ENCODE measurements around the gene PASK. TPM values are rescaled to one million over a fixed set of nuclear protein-coding genes. Genes with fewer than 3 reads are reported as not detected.

The PASK gene
- total RNA-seq, 1 donor from 2014 or later = 16.9 TPM

DNA sequence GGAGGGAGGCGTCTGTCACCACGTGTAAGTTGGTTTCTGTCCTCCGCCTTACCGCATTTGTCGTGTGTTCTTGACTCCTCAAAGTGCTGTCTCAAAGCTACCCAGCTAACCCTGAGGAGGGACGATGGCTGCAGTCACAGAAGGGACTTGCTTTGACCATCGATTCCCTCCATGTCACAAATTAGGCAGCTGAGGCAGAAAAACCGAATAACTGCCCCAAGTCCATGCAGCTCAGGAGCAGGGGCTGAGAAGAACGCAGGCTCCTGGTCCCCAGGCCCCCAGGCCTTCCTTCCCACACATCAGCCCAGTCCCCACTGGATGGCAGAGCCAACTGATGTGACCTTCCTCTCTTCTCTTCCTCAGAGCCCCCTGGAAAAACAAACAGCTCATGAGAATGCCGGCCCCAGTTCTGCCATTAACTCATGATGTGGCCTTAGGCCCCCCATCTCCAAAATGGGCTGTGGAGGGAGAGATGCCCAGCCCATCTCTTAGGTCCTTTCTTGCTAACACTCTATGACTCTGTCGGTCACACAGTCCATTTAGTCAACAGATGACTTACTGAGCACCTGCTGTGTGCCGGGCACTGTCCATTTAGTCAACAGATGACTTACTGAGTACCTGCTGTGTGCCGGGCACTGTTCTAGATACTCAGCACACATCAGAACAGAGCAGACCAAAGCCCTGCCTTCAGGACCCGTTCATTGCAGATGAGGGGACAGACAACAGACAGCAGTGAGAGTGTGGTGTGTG, 66.8 kb downstream of the PASK start:
- DNase-seq (ENCODE audit: low spot score) = no peak

DNA sequence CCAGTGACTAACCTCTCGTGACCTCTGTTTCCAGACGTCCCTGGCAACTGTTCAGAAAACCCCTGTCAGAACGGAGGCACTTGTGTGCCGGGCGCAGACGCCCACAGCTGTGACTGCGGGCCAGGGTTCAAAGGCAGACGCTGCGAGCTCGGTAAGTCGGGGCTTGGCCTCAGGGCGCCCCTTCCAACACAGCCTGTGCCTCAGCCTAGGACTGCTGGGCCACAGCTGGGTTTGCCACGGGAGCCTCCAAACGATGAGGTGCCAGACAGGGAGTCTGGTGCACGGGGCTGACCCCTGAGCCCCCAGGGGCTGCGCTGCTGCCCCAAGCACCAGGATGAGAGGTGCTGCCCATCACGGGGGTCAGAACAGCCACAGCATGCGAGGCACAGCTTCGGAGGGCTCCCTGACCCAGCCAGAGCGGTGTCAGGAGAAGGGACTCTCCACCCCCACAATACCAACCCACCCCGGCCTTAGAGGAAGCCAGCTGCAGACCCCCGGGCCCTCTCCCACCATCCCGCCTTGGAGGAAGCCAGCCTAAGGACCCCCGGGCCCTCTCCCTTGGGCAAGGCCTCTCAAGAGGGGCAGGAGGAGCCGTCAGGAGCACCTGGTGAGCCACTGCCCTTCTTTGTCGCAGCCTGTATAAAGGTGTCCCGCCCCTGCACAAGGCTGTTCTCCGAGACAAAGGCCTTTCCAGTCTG, 67.5 kb downstream of the PASK start:
- DNase-seq (ENCODE audit: low spot score) = no peak

DNA sequence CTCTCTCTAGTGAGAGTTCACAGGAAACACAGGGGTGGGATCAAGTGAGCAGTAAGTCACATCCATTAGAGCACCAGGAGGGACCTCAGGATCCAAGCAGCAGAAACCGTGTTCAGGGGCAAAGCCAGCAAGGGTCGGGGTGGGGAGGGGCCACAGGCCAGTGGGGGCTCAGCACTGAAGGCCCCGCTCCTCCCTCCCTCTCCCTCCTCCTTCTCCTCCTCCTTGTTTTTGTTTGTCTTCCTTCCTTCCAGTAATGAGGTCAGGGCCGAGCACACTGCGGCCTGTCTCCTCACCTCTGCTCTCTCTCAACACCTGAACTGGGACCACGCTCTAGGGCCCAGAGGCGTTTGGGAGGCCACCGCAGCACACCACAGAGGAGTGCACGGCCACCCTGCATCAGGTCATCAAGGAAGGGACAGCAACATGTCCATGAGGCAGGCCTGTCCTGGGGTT, 68.1 kb downstream of the PASK start:
- no peak for DNase-seq (ENCODE audit: low spot score)

DNA sequence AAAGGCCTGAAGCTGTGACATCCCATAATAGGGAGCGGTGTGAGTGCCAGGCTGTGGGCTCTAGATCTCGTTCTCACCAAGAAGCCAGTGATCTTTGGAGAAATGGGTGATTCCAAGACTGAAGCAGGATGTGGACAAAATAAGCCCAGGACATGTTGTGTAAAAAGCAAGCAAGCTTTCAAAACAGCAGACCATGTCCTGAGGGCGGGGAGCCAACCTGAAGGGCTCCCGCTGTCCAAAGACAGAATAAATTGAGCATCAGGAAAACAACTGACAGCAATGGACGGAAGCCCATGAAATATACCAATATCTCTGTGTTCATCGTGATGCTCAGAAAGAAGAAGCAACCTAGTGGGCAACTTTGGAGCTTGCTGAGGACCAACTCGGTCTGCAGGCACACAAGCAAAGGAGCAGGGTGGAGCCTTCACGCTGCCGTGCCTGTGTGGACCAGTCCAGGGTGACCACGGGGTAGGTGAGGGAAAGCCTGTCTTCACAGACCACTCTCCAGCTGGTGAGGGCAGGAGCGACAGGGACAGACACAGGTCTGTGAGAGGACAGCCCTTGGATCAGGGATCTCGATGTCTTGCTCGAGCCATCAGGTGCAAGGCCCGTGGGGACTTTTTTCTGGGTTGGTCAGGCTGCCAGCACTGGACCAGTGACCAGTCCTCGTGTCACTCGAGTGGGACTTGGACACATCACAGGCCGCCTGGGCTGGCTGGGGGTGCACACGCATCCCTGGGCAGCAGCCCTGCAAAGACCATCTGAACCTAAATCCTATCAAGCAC, 68.7 kb downstream of the PASK start:
- no peak for DNase-seq (ENCODE audit: low spot score)

DNA sequence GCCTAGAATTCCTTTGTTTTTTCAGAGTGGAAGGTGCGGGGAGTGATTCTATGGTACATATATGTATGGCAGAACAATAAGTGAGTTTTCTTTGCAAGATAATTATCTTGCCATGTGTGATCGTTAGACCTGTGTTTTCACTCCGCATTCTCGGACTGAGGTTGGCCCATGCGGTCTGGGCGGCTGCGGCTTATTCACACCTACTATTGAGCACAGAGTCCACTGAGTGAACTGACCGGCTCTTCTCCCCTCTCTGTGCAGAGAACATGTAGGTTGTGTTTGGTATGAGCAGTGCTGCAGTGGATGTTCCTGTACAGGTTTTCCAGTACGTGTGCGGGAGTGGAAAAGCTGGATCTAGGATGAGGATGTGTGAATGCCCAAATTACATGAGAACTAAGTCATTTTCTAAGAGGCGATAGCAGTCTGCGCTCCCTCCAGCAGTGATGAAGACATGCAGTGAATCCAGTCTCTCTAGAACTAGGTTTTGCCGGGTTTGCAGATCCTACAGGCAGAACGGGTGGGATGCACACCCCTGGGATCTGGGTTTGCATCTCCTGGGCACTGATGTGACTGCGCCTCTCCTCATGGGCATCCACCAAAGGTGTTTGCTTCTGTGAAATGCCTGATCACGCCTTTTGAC, 74.3 kb downstream of the PASK start:
- DNase-seq (ENCODE audit: low spot score) = no peak

DNA sequence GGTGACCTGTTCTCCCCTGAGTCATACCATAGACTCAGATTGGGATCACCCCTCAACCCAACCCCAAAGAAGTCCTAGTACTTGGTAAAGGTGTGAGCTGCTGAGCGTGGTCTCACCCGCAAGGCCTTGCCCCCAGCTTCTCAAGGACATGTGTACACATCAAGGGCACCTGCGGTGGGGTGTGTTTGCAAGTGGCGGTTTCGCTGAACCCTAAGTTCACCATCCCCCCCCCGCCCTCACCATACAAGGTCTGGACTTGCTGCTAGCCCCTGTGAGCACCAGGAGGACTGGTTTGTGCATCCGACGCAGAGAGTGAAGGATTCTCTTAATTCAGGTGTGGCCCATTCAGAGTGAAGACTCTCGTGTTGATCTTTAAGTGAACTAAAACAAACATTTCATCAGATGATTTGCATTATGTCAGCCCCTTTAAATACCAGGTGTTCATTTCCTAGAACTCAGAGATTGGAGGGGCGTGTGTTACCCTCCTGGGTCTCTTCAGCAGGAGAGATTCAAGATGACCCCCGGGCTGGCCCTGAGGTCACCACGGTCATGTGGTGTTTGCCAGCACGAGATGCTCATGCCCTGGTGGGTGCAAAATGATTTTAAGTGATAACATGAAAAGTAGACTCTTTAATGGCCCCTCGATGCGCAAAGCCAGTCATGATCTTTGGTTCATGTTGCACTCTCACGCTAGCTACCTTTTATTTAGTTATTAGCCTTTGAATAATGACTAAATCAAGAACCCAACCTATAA, 75.0 kb downstream of the PASK start:
- DNase-seq (ENCODE audit: low spot score) = no peak

DNA sequence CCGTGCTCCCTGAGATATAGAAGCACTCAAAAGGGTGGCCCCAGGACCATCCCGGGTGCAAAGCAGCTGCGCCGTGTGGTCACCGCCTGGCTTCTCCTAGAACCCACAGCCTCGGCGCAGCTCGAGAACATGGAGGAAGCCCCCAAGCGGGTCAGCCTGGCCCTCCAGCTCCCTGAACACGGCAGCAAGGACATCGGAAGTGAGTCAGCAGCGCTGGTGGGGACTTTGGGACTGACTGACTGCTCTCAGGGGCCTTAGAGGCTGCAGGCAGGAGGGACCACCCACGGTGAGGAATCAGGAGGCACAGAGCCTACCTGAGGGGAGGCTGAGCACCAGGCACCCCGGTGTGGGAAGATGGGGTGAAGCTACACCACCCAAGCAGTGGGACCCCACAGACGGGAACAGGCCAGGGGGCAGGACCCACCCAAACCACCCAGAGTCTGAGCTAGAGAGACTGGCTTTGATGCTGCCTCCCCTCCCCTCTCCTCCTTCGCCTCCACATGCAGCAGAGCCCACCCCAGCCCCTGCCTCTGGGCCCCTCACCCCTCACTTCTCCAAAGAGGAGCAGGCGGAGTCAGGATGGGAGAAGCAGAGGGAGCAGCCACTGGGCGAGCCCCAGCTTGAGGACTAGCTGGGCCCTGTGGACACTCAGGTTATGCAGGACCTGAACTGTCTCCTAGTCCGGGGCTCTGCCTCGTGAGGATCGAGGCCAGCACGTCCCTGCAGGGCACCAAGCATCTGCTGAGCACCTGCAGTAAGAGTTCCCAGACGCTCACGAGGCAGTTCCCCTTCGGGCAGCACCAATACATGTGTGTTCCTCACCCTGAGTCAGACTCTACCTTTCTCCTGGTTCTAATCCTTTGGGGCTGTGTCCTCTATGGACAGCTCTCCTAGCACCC, 75.9 kb downstream of the PASK start:
- DNase-seq (ENCODE audit: low spot score) = no peak

DNA sequence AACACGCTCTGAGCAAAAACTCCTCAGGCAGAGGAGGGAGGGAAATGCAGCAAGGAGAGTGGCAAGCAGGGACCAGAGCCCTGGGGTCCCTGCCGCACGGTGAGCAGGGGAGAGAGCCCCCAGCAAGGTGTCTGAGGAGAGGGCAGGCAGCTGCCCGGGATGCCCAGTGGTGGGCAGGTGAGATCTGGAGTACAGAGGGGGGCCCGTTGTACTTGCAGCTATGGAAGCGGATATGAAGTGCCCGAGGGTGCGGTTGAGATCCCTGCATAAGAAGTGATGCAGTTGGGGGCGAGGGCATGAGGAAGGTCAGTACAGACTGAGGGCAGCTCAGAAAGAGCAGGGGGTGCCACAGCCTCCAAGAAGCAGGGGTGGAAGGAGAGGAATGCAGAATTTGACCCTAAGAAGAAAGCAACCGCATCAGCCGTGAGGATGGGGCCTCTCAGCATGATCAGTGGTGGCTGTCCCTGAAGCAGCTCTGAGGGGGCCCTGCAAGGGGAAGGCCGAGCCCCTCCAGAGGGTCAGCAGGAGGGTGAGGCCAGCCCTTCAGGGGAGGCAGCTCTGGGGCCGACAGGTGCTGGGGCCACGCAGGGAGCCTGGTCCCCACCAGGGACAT, 76.6 kb downstream of the PASK start:
- no peak for DNase-seq (ENCODE audit: low spot score)

DNA sequence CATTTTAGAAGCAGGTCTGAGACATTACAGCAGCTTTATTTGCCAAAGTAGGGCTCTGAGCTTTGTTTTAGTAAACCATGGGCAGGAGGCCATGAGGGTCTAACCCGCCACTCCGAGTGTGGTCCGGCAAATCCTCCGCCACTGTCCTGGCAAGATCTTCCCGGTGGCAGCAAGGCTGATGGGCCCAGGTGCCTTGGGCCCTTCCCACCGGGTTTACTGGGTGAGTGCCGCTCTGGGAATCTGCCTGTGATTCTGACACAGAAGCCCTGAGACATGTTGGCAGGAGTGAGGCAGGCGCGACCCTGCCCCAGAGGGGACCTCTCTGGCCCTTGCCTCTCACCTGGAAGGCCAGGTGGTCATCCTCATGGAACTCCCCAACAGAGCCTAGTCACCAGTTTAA, 77.1 kb downstream of the PASK start:
- no peak for DNase-seq (ENCODE audit: low spot score)

DNA sequence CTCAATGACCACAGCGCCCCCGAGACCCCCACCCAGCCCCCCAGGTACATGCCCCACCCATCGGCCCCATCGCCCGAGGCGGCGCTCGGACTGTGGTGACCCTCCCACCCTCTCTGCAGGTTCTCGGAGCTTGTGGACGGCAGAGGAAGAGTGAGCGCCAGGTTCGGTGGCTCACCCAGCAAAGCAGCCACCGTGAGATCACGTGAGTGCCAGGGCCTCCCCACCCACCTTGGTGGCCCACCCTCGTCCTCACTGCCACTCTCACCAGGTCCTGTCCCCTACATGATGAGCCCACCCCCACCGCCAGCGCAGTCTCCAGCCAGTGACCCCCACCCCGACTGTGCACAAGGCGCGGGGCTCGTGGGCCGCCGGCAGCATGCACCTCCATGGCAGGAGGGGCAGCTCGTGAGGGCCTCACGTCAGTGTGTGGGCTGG, 77.6 kb downstream of the PASK start:
- DNase-seq (ENCODE audit: low spot score) = no peak

DNA sequence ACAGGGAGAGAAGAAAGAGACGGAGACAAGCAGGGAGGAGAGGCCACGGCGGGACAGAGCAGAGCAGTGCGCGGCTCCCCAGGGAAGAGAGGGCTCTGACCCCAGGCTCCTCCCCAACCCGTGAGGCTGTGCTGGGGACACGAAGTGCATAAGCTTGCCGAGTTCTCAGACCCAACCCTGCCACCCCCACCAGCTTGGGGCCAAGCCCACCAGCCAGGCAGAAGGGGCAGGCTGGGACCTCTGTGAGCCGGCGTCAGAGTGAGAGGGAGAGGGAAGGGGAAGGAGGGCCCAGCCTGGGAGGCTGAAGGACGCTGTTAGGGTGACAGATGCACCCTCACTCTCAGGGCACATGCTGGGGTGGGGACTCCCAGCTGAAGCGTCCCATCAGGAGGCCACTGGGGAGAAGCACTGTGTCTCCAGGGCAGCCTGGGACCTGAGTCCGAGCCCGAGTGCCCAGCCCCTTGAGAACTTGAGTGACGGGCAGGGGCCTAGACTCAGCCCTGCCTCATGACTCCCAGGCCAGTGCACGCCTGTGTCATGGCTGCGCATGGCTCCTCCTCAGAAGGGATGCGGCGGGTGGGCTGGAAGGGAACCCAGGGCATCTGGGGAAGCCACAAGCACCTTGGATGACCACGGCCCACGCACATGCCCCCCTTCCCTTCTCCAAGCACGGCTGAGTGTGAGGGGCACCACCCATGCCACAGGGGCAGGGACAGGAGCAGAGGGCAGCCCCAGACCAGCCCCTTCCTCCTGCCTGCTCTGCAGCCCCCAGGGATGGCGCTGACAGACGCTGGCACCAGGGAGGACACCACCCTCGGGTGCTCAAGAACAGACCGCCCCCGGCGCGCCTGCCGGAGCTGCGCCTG, 78.2 kb downstream of the PASK start:
- DNase-seq (ENCODE audit: low spot score) = no peak

DNA sequence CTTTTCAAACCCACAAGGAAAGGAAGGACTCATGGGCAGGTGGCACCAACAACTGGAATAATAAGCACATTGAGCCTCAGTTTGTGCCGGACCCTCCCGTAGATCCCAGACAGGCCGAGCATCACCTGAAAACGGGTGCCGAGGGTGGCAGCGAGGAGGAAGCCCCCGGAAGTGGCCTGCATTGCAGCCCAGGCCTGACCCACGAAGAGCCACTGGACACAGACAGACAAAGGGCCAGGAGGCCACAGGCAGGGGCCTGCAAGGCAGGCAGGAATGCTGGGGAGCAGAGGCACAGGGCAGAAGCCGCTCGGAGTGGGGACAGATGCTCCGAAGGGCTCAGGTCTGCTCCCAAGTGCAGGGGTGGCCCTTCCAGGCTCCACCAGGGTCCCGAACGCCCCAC, 78.9 kb downstream of the PASK start:
- DNase-seq (ENCODE audit: low spot score) = no peak

DNA sequence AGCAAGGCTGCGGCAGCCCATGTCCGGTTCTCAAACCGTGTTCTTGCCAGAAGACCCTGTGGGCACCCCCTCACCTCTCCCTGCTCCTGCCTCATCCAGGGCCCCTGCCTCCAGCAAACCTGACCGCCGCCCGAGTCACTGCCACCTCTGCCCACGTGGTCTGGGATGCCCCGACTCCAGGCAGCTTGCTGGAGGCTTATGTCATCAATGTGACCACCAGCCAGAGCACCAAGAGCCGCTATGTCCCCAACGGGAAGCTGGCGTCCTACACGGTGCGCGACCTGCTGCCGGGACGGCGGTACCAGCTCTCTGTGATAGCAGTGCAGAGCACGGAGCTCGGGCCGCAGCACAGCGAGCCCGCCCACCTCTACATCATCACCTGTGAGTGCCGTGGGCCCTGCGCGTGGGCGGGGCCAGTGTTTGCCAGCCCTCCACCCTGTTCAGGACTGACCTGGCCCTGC, 79.4 kb downstream of the PASK start:
- DNase-seq (ENCODE audit: low spot score) = no peak

DNA sequence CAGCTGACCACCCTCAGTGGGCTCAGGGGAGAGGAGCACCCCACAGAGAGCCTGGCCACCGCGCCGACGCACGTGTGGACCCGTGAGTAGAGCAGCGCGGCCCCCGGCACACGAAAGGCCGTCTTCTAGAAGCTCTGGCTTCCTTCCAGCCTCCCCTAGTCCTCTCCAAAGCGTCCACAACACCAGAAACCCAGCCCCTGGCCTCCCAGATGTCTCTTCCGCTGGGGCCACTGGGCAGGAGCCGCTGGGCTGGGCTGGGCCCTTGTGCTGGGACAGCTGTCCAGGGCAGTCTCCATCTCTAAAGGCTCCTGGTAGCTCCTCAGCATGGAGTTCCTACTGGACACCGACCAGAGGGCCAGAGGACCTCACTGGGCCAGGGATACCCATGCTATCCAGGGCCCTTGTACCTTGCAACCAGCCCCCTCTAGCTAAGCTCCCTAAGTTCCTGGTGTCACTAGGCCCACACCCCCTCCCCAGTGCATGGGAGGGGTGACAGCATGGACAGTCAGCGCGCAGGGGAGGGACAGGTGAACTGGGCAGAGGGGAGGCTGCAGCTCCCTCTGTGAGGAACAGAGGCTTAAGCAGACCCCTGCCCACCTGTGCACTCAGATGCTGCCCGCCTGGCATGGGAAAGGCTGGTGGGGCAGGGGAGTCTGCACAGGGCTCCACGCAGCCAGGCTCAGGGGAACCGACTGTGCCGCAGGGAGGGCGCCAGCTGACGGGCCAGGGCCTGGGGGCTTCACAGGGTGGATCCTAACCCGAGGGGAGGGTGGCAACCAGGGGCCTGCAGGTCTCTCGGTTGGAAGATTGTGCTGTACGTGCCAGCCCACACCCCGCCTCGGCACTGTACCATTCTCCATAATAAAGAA, 80.1 kb downstream of the PASK start:
- no peak for DNase-seq (ENCODE audit: low spot score)

DNA sequence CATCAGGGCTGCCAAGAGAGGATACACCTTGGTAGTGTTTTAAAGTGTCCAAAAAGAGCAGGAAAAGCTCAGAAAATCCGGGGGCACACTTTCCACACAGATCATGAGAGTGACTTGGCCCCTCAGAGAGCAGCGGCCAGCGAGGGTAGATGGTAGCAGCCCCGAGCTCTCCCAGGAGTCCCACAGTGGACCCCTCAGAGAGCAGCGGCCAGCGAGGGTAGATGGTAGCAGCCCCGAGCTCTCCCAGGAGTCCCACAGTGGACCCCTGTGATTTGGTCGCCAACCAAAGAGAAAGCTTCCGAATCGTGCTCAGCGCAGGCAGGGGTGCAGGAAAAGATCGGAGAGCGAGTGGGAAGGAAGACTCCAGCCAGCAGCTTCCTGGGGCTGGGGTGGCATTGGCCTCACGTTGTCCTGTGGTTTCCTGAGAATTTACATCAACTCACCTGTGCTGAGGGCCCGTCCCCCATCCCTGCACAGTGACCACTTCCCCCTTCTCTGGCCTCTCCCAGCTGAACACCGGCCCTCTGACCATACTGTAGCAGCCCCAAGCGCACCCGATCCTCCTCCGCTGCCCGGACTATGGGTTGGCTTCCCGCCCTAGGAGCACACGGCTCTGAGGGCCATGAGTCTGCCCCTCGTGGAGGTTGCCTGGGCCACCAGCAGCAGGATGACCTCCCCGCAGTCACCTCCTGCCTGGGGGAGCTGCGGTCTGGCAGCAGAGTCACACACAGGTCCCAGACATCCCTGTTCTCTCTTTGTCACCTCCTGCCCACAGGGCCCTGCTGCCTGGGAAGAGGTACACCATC, 80.9 kb downstream of the PASK start:
- no peak for DNase-seq (ENCODE audit: low spot score)

DNA sequence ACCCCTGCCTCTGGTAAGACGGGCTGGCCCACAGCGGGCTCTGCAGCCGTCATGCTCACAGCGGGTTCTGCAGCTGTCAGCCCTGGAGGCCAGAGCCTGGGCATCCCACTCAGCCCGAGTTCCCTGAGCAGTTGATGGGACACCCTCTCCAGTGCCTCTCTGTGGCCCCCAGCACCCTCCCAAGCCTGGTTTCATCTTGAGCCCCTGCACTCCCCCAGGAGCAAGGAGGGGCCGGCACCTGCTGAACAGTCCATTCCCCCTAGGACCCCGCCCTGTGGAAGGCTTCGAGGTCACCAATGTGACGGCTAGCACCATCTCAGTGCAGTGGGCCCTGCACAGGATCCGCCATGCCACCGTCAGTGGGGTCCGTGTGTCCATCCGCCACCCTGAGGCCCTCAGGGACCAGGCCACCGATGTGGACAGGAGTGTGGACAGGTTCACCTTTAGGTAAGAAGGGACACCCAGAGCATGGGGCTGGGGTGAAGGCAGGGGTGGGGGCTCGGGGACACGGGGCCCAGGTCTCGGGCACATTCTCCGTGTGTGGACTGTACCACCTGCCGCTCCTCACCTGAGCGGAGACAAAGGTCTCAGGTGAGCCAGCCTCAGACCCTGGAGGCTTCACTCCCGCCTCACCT, 81.7 kb downstream of the PASK start:
- DNase-seq (ENCODE audit: low spot score) = no peak
